Subcutaneous abdominal adipose tissue (tissue), 5 donors: ENCODE data around the gene WNT3A.

Experiments
- H3K27ac ChIP-seq: one replicate; pipeline ENCODE4 v1.7.0; 2013; ENCODE audit warnings: low read depth, mild to moderate bottlenecking, inconsistent platforms, low read length, moderate library complexity
- H3K27me3 ChIP-seq, 5 donors: one replicate each; pipeline ENCODE4 v1.7.0; 2013; ENCODE audit warnings: low read length in 5 of 5, inconsistent platforms in 1 of 5; ENCODE audit not compliant: control insufficient read depth in 5 of 5, insufficient read depth in 4 of 5
- H3K36me3 ChIP-seq, 5 donors: one replicate each; pipeline ENCODE4 v1.7.0; 2013; ENCODE audit warnings: low read length in 5 of 5; ENCODE audit not compliant: control insufficient read depth in 5 of 5, insufficient read depth in 5 of 5
- H3K4me1 ChIP-seq, 5 donors: one replicate each; pipeline ENCODE4 v1.7.0; 2013; ENCODE audit warnings: low read length in 5 of 5, mild to moderate bottlenecking in 3 of 5, moderate library complexity in 1 of 5; ENCODE audit not compliant: control insufficient read depth in 5 of 5, insufficient read depth in 5 of 5
- H3K4me3 ChIP-seq, 5 donors: one replicate each; pipeline ENCODE4 v1.7.0; 2013; ENCODE audit warnings: low read length in 5 of 5, low read depth in 1 of 5
- H3K9ac ChIP-seq, 5 donors: one replicate each; pipeline ENCODE4 v1.7.0; 2013; ENCODE audit warnings: low read length in 5 of 5, mild to moderate bottlenecking in 4 of 5, moderate library complexity in 3 of 5
- H3K9me3 ChIP-seq, 5 donors: one replicate each; pipeline ENCODE4 v1.7.0; 2013; ENCODE audit warnings: low read length in 5 of 5; ENCODE audit not compliant: control insufficient read depth in 5 of 5
- donor health status: healthy.
- donor health status: healthy.
- donor health status: healthy.
- donor health status: healthy.
- donor health status: healthy.

Gene WNT3A

GRCh38 chr1:228048659-228049298, 42.0 kb downstream of the WNT3A start:
- H3K4me1 ChIP-seq = no peaks in the 10 kb centered on the region
- no peak overlapping the region for H3K4me3 ChIP-seq
- H3K27me3 ChIP-seq = peaks cover 0 to 29% (median 13%) of the 10 kb centered on the region in 5 donors
- no peak overlapping the region for H3K27ac ChIP-seq
- no peaks in the 10 kb centered on the region for H3K36me3 ChIP-seq
- H3K9me3 ChIP-seq = peaks cover 0 to under 1% (median 0%) of the 10 kb centered on the region in 5 donors
- H3K9ac ChIP-seq = no peak overlapping the region

- no peak overlapping the region for H3K27ac ChIP-seq
- no peak overlapping the region for H3K9ac ChIP-seq
- H3K36me3 ChIP-seq = no peaks in the 10 kb centered on the region
- H3K9me3 ChIP-seq = peaks cover 0 to 3% (median 0%) of the 10 kb centered on the region in 5 donors
- no peaks in the 10 kb centered on the region for H3K4me1 ChIP-seq
- H3K4me3 ChIP-seq = no peak overlapping the region
- H3K27me3 ChIP-seq = peaks cover 0 to 29% (median 13%) of the 10 kb centered on the region in 5 donors
These were observed 43.9 kb downstream of the WNT3A start for GRCh38 chr1:228050571-228051231.

DNA sequence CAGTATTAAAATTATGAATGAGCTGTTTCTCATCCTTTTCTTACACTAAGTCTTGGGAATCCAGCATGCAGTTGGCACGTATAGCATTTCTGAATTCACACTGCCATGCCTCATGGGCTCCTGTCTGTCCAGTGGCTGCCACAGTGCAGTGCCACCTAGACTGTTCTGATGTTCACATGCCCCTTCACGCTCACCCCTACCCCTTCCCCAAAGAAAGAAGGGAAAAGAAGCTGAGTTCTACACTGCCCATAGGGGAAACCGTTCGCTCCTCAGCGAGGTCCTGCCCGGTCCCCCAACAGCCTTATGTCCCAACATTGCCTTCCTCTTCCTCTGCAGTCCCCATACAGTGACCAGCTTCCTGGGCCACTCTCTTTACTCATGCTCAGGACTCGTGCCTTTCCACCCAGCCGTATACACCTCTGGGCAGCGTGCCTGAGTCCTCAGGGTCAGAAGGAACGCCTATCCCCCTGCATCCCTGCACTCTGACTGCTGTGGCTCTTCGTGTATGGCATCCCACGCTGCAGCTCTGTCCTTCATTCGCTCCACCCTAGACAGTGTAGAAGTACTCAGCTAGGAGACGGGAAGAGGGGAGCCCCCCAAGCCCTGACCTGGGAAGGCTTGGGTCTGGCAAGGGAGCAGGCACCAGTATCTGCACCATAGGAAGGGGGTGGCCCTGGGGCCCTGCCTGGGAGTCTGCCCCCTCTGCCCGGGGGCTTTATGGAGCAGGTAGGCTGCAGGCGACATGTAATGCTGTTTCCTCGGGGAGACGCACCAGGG, 51.6 kb downstream of the WNT3A start:
- Histone ChIP-seq H3K4me3 (no peak overlapping the region), H3K27ac (no peak overlapping the region), H3K9me3 (peaks cover 0 to 3% (median 0%) of the 10 kb centered on the region in 5 donors), H3K4me1 (peaks cover 0 to 19% (median 8%) of the 10 kb centered on the region in 5 donors), H3K27me3 (peaks cover 41 to 59% (median 55%) of the 10 kb centered on the region in 5 donors), H3K9ac (no peak overlapping the region), H3K36me3 (no peaks in the 10 kb centered on the region)

- Histone ChIP-seq H3K4me1 (peaks cover 0 to 19% (median 8%) of the 10 kb centered on the region in 5 donors), H3K27me3 (peaks cover 44 to 66% (median 62%) of the 10 kb centered on the region in 5 donors), H3K9ac (no peak overlapping the region), H3K36me3 (no peaks in the 10 kb centered on the region), H3K27ac (no peak overlapping the region), H3K4me3 (peak overlapping the region in 1 of 5 donors; percentile 18), H3K9me3 (no peaks in the 10 kb centered on the region)
These were observed 52.3 kb downstream of the WNT3A start for GRCh38 chr1:228058949-228059633.

GRCh38 chr1:228059634-228060457, 53.0 kb downstream of the WNT3A start:
- no peak overlapping the region for H3K27ac ChIP-seq

GRCh38 chr1:228060458-228061190, 53.8 kb downstream of the WNT3A start:
- Histone ChIP-seq H3K4me1 (peaks cover 0 to 19% (median 8%) of the 10 kb centered on the region in 5 donors), H3K36me3 (no peaks in the 10 kb centered on the region), H3K27ac (no peak overlapping the region), H3K4me3 (peak overlapping the region in 1 of 5 donors; percentile 38), H3K9me3 (no peaks in the 10 kb centered on the region), H3K9ac (no peak overlapping the region), H3K27me3 (peaks cover 55 to 80% (median 74%) of the 10 kb centered on the region in 5 donors)

More at GRCh38 chr1:228059634-228060457, 53.0 kb downstream of the WNT3A start:
- H3K9me3 ChIP-seq = no peaks in the 10 kb centered on the region
- peaks cover 0 to 19% (median 8%) of the 10 kb centered on the region in 5 donors for H3K4me1 ChIP-seq
- H3K27me3 ChIP-seq = peaks cover 47 to 73% (median 67%) of the 10 kb centered on the region in 5 donors
- H3K4me3 ChIP-seq = peak overlapping the region in 3 of 5 donors; percentile 6 to 38 (median 6)
- no peak overlapping the region for H3K9ac ChIP-seq
- no peaks in the 10 kb centered on the region for H3K36me3 ChIP-seq

DNA sequence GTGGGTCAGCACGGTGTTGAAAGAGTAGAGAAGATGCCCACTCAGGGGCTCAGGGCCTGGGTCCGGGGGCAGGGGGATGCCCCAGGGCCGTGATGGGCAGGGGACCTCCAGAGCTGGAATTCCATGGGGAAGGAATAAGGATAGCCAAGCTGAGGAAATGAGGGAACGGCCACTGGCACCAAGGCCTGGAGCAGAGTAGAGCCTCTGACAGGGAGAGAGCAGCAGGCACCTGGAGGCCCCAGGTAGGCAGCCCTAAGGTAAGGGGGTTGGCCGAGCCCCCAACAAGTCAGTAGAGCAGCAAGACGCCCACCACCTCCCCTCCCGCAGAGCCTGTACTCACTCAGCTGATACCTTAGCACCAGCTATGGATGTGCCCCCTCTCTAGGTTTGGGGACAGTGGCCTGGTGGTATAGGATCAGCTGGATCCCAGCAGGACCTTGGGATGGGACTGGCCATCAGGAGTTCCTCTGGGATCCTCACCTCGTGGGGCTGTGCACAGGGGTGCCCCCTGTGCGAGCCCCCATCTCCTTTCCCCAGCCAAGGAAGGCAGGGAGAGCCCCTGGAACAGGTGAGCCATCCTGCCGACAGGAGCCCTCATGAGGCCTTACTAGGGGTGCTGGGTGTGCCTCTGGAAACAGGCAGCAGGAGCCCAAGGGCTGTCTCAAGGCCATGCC, 54.8 kb downstream of the WNT3A start:
- peaks cover 60 to 85% (median 83%) of the 10 kb centered on the region in 5 donors for H3K27me3 ChIP-seq

GRCh38 chr1:228062085-228062791, 55.4 kb downstream of the WNT3A start:
- no peak overlapping the region for H3K27ac ChIP-seq
- H3K4me1 ChIP-seq = peaks cover 0 to 19% (median 8%) of the 10 kb centered on the region in 5 donors
- H3K36me3 ChIP-seq = no peaks in the 10 kb centered on the region
- H3K27me3 ChIP-seq = peaks cover 66 to 92% (median 89%) of the 10 kb centered on the region in 5 donors
- no peak overlapping the region for H3K9ac ChIP-seq
- H3K4me3 ChIP-seq = no peak overlapping the region
- H3K9me3 ChIP-seq = no peaks in the 10 kb centered on the region

More for the DNA sequence above, 54.8 kb downstream of the WNT3A start:
- Histone ChIP-seq H3K4me3 (no peak overlapping the region), H3K36me3 (no peaks in the 10 kb centered on the region), H3K9ac (no peak overlapping the region), H3K9me3 (no peaks in the 10 kb centered on the region), H3K27ac (no peak overlapping the region), H3K4me1 (peaks cover 0 to 19% (median 8%) of the 10 kb centered on the region in 5 donors)
